Endodermal cell (in vitro differentiated cells): Measurements from ENCODE around the gene UGT1A7. TPM values are rescaled to one million over a fixed set of nuclear protein-coding genes. Genes with fewer than 3 reads are reported as not detected.
A peak's percentile ranks its signal among the peaks of the same experiment; 100 is the strongest.

ENCODE experiments used
- DNase-seq: peaks from one replicate; pipeline ENCODE4 v3.0.0-alpha.2; 2017
- H3K27ac ChIP-seq: 2 replicates; pipeline ENCODE4 v1.5.1; 2013; ENCODE audit warnings: mild to moderate bottlenecking, low read depth, low read length, moderate library complexity
- H3K27me3 ChIP-seq: 2 replicates; pipeline ENCODE4 v1.6.1; 2013; ENCODE audit warnings: mild to moderate bottlenecking, low read length, moderate library complexity; ENCODE audit not compliant: insufficient read depth, control insufficient read depth, poor library complexity, severe bottlenecking
- H3K36me3 ChIP-seq: 2 replicates; pipeline ENCODE4 v1.7.0; 2013; ENCODE audit warnings: mild to moderate bottlenecking, low read length, moderate library complexity; ENCODE audit not compliant: control insufficient read depth, insufficient read depth
- H3K4me1 ChIP-seq: one replicate; pipeline ENCODE4 v1.7.0; 2013; ENCODE audit warnings: low read length; ENCODE audit not compliant: control insufficient read depth, insufficient read depth
- H3K4me3 ChIP-seq: 2 replicates; pipeline ENCODE4 v1.5.1; 2013; ENCODE audit warnings: mild to moderate bottlenecking, low read length, moderate library complexity
- H3K9ac ChIP-seq: 2 replicates; pipeline ENCODE4 v1.6.1; 2013; ENCODE audit warnings: mild to moderate bottlenecking, low read length, moderate library complexity; ENCODE audit not compliant: poor library complexity, severe bottlenecking; ENCODE audit errors: extremely low read depth
- H3K9me3 ChIP-seq: 2 replicates; pipeline ENCODE4 v1.6.1; 2013; ENCODE audit warnings: mild to moderate bottlenecking, low read length, moderate library complexity; ENCODE audit not compliant: control insufficient read depth
- H3K27ac Mint-ChIP-seq: 2 replicates; pipeline ENCODE4 v1.8.0; 2020; ENCODE audit warnings: mixed read lengths
- H3K27me3 Mint-ChIP-seq: 2 replicates; pipeline ENCODE4 v1.8.0; 2021; ENCODE audit warnings: mild to moderate bottlenecking, mixed read lengths; ENCODE audit not compliant: insufficient read depth
- H3K36me3 Mint-ChIP-seq: 2 replicates; pipeline ENCODE4 v1.8.0; 2020; ENCODE audit warnings: low read depth, mixed read lengths
- H3K4me1 Mint-ChIP-seq: 2 replicates; pipeline ENCODE4 v1.8.0; 2020; ENCODE audit warnings: mixed read lengths
- H3K4me3 Mint-ChIP-seq: 2 replicates; pipeline ENCODE4 v1.8.0; 2020; ENCODE audit warnings: mild to moderate bottlenecking, moderate library complexity, mixed read lengths
- H3K9me3 Mint-ChIP-seq: 2 replicates; pipeline ENCODE4 v1.8.0; 2020; ENCODE audit warnings: mild to moderate bottlenecking, mixed read lengths
- WGBS, 2 experiments: methylation state at CpG; one replicate each; pipeline versions ENCODE4 v1.1.5 to v1.1.7; 2013; ENCODE audit warnings: missing lambda C conversion rate in 2 of 2, mixed read lengths in 1 of 2; ENCODE audit not compliant: insufficient coverage in 1 of 2, insufficient read length in 1 of 2; 5-methylcytosine and 5-hydroxymethylcytosine counted together
- total RNA-seq, 2 donors: library from RNA; stranded (reverse); fragmentation: NEBNext Ultra II Directional in 1 of 2; extraction: Animal tissue kit (Norgen Biotek cat#: 25700) in 1 of 2; gene quantifications; 2 replicates in 1 of 2; 3 replicates in 1 of 2; pipeline ENCODE4 v1.2.1, GENCODE V29; 2021
- TF ChIP-seq, protein P1 (sequence below): fragments of 200-600 bp; sonication (generic); conservative IDR thresholded peaks from 2 replicates; pipeline ENCODE4 v1.5.0; 2021; ENCODE audit warnings: antibody characterized with exemption, mild to moderate bottlenecking

The UGT1A7 gene
- total RNA-seq, 2 donors from 2014 or later, result not detected

- no peaks in the 10 kb centered on the region for H3K9me3 Mint-ChIP-seq
- H3K4me3 Mint-ChIP-seq, result no peak overlapping the region
- TF ChIP-seq, protein P1, sequence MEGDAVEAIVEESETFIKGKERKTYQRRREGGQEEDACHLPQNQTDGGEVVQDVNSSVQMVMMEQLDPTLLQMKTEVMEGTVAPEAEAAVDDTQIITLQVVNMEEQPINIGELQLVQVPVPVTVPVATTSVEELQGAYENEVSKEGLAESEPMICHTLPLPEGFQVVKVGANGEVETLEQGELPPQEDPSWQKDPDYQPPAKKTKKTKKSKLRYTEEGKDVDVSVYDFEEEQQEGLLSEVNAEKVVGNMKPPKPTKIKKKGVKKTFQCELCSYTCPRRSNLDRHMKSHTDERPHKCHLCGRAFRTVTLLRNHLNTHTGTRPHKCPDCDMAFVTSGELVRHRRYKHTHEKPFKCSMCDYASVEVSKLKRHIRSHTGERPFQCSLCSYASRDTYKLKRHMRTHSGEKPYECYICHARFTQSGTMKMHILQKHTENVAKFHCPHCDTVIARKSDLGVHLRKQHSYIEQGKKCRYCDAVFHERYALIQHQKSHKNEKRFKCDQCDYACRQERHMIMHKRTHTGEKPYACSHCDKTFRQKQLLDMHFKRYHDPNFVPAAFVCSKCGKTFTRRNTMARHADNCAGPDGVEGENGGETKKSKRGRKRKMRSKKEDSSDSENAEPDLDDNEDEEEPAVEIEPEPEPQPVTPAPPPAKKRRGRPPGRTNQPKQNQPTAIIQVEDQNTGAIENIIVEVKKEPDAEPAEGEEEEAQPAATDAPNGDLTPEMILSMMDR, result no peak
- no peaks in the 10 kb centered on the region for H3K9me3 ChIP-seq
- H3K4me1 ChIP-seq, result no peaks in the 10 kb centered on the region
- no peaks in the 10 kb centered on the region for H3K36me3 ChIP-seq
- no peaks in the 10 kb centered on the region for H3K27me3 Mint-ChIP-seq
- no peaks in the 10 kb centered on the region for H3K27me3 ChIP-seq
- WGBS, 2 experiments, result 94 to 97% methylated on average over 9 to 11 of the region's 11 CpGs
- H3K4me1 Mint-ChIP-seq, result no peaks in the 10 kb centered on the region
- no peak overlapping the region for H3K9ac ChIP-seq
- no peak overlapping the region for H3K27ac ChIP-seq
- no peak overlapping the region for H3K27ac Mint-ChIP-seq
- no peak overlapping the region for H3K4me3 ChIP-seq
- peak; percentile 30 for DNase-seq
- H3K36me3 Mint-ChIP-seq, result no peaks in the 10 kb centered on the region
These were observed 136.4 kb downstream of the UGT1A7 start for GRCh38 chr2:233817995-233818638.

GRCh38 chr2:233818639-233819621, 137.2 kb downstream of the UGT1A7 start:
- H3K27ac Mint-ChIP-seq, result no peak overlapping the region
- H3K4me3 Mint-ChIP-seq, result no peak overlapping the region
- Histone ChIP-seq H3K9ac (no peak overlapping the region), H3K36me3 (no peaks in the 10 kb centered on the region), H3K27ac (no peak overlapping the region), H3K4me3 (no peak overlapping the region), H3K4me1 (no peaks in the 10 kb centered on the region), H3K27me3 (no peaks in the 10 kb centered on the region), H3K9me3 (no peaks in the 10 kb centered on the region)
- no peaks in the 10 kb centered on the region for H3K9me3 Mint-ChIP-seq
- WGBS, 2 experiments, result 71 to 80% methylated on average over 9 to 17 of the region's 17 CpGs
- H3K4me1 Mint-ChIP-seq, result no peaks in the 10 kb centered on the region
- H3K27me3 Mint-ChIP-seq, result no peaks in the 10 kb centered on the region
- no peaks in the 10 kb centered on the region for H3K36me3 Mint-ChIP-seq
- peak; percentile 31 for DNase-seq
- TF ChIP-seq, protein P1, result no peak

DNA sequence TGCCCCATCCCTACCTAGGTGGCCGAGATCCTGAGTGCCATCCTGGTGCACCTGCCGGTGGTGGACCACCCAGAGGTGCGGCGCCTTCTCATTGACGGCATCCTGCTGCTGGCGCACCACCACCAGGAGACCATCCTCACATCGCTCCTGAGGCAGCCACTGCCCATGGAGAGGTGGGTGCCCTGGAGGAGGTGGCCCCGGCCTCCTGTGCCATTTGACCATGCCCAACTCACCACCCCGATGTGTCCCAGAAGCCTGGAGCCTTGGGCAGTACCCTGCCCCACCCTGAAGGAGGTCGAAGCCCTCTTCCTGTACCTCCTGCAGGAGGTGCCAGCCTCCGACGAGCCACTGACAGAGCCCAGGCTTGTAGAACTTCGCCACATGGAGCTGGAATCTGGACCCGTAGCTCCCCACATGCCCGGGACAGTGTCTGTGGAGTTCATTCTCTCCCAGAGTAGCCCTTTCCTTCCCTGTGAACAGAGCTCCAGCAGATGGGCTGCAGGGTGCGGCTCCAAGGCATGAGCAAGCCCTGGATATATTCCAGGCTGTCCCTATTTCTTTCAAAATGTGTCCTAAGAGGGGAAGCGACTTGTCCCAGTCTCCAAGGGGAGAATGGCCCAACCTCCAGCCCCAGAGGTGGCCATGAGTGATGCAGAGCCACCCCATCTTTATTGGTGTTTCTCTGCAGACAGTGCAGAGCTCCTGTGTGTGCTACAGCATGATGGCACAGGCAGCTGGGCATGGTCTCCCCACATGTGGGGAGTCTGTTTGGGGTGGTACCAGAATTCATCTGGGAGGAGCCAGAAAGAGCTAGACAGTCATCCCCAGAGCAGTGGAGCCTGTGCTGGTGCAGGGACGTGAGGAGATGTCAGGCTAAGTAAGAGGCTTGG, 138.4 kb downstream of the UGT1A7 start:
- Mint-ChIP-seq H3K27ac (peak overlapping the region; percentile 5), H3K36me3 (no peaks in the 10 kb centered on the region), H3K27me3 (no peaks in the 10 kb centered on the region), H3K4me1 (peaks cover 4% of the 10 kb centered on the region), H3K4me3 (no peak overlapping the region), H3K9me3 (no peaks in the 10 kb centered on the region)
- H3K9ac ChIP-seq, result no peak overlapping the region
- TF ChIP-seq, protein P1, result no peak
- no peaks in the 10 kb centered on the region for H3K36me3 ChIP-seq
- no peaks in the 10 kb centered on the region for H3K27me3 ChIP-seq
- H3K4me3 ChIP-seq, result no peak overlapping the region
- no peaks in the 10 kb centered on the region for H3K9me3 ChIP-seq
- DNase-seq, result peak; percentile 36
- no peaks in the 10 kb centered on the region for H3K4me1 ChIP-seq
- H3K27ac ChIP-seq, result no peak overlapping the region
- 89 to 94% methylated on average over 9 to 18 of the region's 18 CpGs for WGBS, 2 experiments
